Measurements from ENCODE around the gene SFRP5.

Gene SFRP5

GRCh38 chr10:97789770-97790397 lies 18.1 kb upstream of the SFRP5 start:
- in situ Hi-C loops (cut with HindIII; ENCODE audit: low pct_ligation_motif_present, low pct_unique_long_range_greater_than_20kb, low sequenced_read_pairs) = no loop called here
- no peak for DNase-seq

- DNase-seq = peak; percentile 21
- in situ Hi-C loops (cut with HindIII; ENCODE audit: low pct_ligation_motif_present, low pct_unique_long_range_greater_than_20kb, low sequenced_read_pairs) = no loop called here
Measured at GRCh38 chr10:97788552-97789442, 17.0 kb upstream of the SFRP5 start.

GRCh38 chr10:97785731-97786130 lies 13.9 kb upstream of the SFRP5 start:
- DNase-seq = no peak
- in situ Hi-C loops (cut with HindIII; ENCODE audit: low pct_ligation_motif_present, low pct_unique_long_range_greater_than_20kb, low sequenced_read_pairs) = no loop called here

GRCh38 chr10:97785231-97785630 lies 13.4 kb upstream of the SFRP5 start:
- DNase-seq = no peak
- in situ Hi-C loops (cut with HindIII; ENCODE audit: low pct_ligation_motif_present, low pct_unique_long_range_greater_than_20kb, low sequenced_read_pairs) = no loop called here

GRCh38 chr10:97784200-97784810 lies 12.5 kb upstream of the SFRP5 start:
- in situ Hi-C loops (cut with HindIII; ENCODE audit: low pct_ligation_motif_present, low pct_unique_long_range_greater_than_20kb, low sequenced_read_pairs) = no loop called here
- no peak for DNase-seq

GRCh38 chr10:97782455-97783228 lies 10.8 kb upstream of the SFRP5 start:
- DNase-seq = no peak
- in situ Hi-C loops (cut with HindIII; ENCODE audit: low pct_ligation_motif_present, low pct_unique_long_range_greater_than_20kb, low sequenced_read_pairs) = no loop called here

- in situ Hi-C loops (cut with HindIII; ENCODE audit: low pct_ligation_motif_present, low pct_unique_long_range_greater_than_20kb, low sequenced_read_pairs) = no loop called here
- DNase-seq = no peak
Measured at GRCh38 chr10:97781618-97782331, 10.0 kb upstream of the SFRP5 start.

- in situ Hi-C loops (cut with HindIII; ENCODE audit: low pct_ligation_motif_present, low pct_unique_long_range_greater_than_20kb, low sequenced_read_pairs) = no loop called here
- no peak for DNase-seq
Measured at GRCh38 chr10:97780841-97781617, 9.2 kb upstream of the SFRP5 start.

- in situ Hi-C loops (cut with HindIII; ENCODE audit: low pct_ligation_motif_present, low pct_unique_long_range_greater_than_20kb, low sequenced_read_pairs) = no loop called here
- no peak for DNase-seq
Measured at GRCh38 chr10:97779975-97780374, 8.2 kb upstream of the SFRP5 start.

- DNase-seq = no peak
- in situ Hi-C loops (cut with HindIII; ENCODE audit: low pct_ligation_motif_present, low pct_unique_long_range_greater_than_20kb, low sequenced_read_pairs) = no loop called here
Measured at GRCh38 chr10:97779492-97779891, 7.7 kb upstream of the SFRP5 start.

- in situ Hi-C loops (cut with HindIII; ENCODE audit: low pct_ligation_motif_present, low pct_unique_long_range_greater_than_20kb, low sequenced_read_pairs) = no loop called here
- DNase-seq = no peak
Measured at GRCh38 chr10:97778452-97779302, 6.9 kb upstream of the SFRP5 start.

- in situ Hi-C loops (cut with HindIII; ENCODE audit: low pct_ligation_motif_present, low pct_unique_long_range_greater_than_20kb, low sequenced_read_pairs) = no loop called here
- DNase-seq = no peak
Measured at GRCh38 chr10:97777143-97777542, 5.3 kb upstream of the SFRP5 start.

GRCh38 chr10:97774811-97775294 lies 3.1 kb upstream of the SFRP5 start:
- in situ Hi-C loops (cut with HindIII; ENCODE audit: low pct_ligation_motif_present, low pct_unique_long_range_greater_than_20kb, low sequenced_read_pairs) = loop anchor here (25.0 kb wide), 1 partner anchor 87 kb away; no protein-coding TSS in a partner anchor
- DNase-seq = no peak

- no peak for DNase-seq
- in situ Hi-C loops (cut with HindIII; ENCODE audit: low pct_ligation_motif_present, low pct_unique_long_range_greater_than_20kb, low sequenced_read_pairs) = loop anchor here (25.0 kb wide), 1 partner anchor 89 kb away; no protein-coding TSS in a partner anchor
Measured at GRCh38 chr10:97773096-97773495, 1.3 kb upstream of the SFRP5 start.

GRCh38 chr10:97771055-97771891 lies 526 bp downstream of the SFRP5 start:
- in situ Hi-C loops (cut with HindIII; ENCODE audit: low pct_ligation_motif_present, low pct_unique_long_range_greater_than_20kb, low sequenced_read_pairs) = loop anchor here (25.0 kb wide), 1 partner anchor 91 kb away; no protein-coding TSS in a partner anchor
- DNase-seq = peak; percentile 17

- in situ Hi-C loops (cut with HindIII; ENCODE audit: low pct_ligation_motif_present, low pct_unique_long_range_greater_than_20kb, low sequenced_read_pairs) = loop anchor here (25.0 kb wide), 1 partner anchor 92 kb away; no protein-coding TSS in a partner anchor
- no peak for DNase-seq
Measured at GRCh38 chr10:97770255-97770654, 1.5 kb downstream of the SFRP5 start.

Data from ACHN (cell line).